ENCODE data around the gene TBL3. TPM values are rescaled to one million over a fixed set of nuclear protein-coding genes. Genes with fewer than 3 reads are reported as not detected.

Gene TBL3
- total and polyA plus RNA-seq, 11 donors: 19.3 to 68.7 (median 22.0) TPM

GRCh38 chr16:2028146-2028545 is 56.3 kb downstream of the TBL3 start:
- intact Hi-C loops (cut with DNase I): loop anchor here in 3 of 10 donors (2.0 to 10.0 kb wide), 2 partner anchors 19 to 57 kb away; partner anchors contain the start of genes NTHL1 (in 1 of the 3) and TSC2 (in 1 of the 3)
- no peaks in the 10 kb centered on the region for H3K9me3 ChIP-seq
- H3K27me3 ChIP-seq: peaks cover 0 to 17% (median 0%) of the 10 kb centered on the region in 9 donors
- H3K4me3 ChIP-seq: peak overlapping the region; percentile 70 to 98 (median 88)
- TF ChIP-seq POLR2A (IDR thresholded peaks at IDR 0.05) (no peak), CTCF (IDR thresholded peaks at IDR 0.05) (no peak)
- peak overlapping the region; percentile 3 to 98 (median 92) for H3K27ac ChIP-seq
- peaks cover 0 to 28% (median 7%) of the 10 kb centered on the region in 9 donors for H3K36me3 ChIP-seq
- peaks cover 0 to 82% (median 41%) of the 10 kb centered on the region in 12 donors for H3K4me1 ChIP-seq
- WGBS, 4 donors: 59 to 75% (median 67%) methylated on average over 1 to 3 of the region's 3 CpGs
- DNase-seq (peak in 2 of 5 donors; percentile 7 to 21), ATAC-seq (no peak)

GRCh38 chr16:2028620-2029220 is 56.9 kb downstream of the TBL3 start:
- ATAC-seq: no peak
- peaks cover 0 to 17% (median 0%) of the 10 kb centered on the region in 9 donors for H3K27me3 ChIP-seq
- intact Hi-C loops (cut with DNase I): loop anchor here in 3 of 10 donors (2.0 to 10.0 kb wide), 2 partner anchors 18 to 56 kb away; partner anchors contain the start of genes NTHL1 (in 1 of the 3) and TSC2 (in 1 of the 3)
- H3K4me1 ChIP-seq: peaks cover 0 to 83% (median 40%) of the 10 kb centered on the region in 12 donors
- peaks cover 0 to 29% (median 7%) of the 10 kb centered on the region in 9 donors for H3K36me3 ChIP-seq
- H3K27ac ChIP-seq: peak overlapping the region; percentile 3 to 98 (median 92)
- 51 to 70% (median 66%) methylated on average over 9 to 18 of the region's 18 CpGs for WGBS, 4 donors
- DNase-seq: peak in 1 of 5 donors; percentile 8
- no peaks in the 10 kb centered on the region for H3K9me3 ChIP-seq
- H3K4me3 ChIP-seq: peak overlapping the region; percentile 17 to 98 (median 84)
- no peak for TF ChIP-seq CTCF (IDR thresholded peaks at IDR 0.05)
- no peak for TF ChIP-seq POLR2A (IDR thresholded peaks at IDR 0.05)

GRCh38 chr16:2029350-2029749 is 57.5 kb downstream of the TBL3 start:
- peaks cover 0 to 81% (median 37%) of the 10 kb centered on the region in 12 donors for H3K4me1 ChIP-seq
- no peaks in the 10 kb centered on the region for H3K9me3 ChIP-seq
- 57 to 71% (median 67%) methylated on average over 10 to 22 of the region's 22 CpGs for WGBS, 4 donors
- H3K27me3 ChIP-seq: peaks cover 0 to 17% (median 0%) of the 10 kb centered on the region in 9 donors
- intact Hi-C loops (cut with DNase I): loop anchor here in 3 of 10 donors (2.0 to 10.0 kb wide), 2 partner anchors 17 to 55 kb away; partner anchors contain the start of genes NTHL1 (in 1 of the 3) and TSC2 (in 1 of the 3)
- TF ChIP-seq POLR2A (IDR thresholded peaks at IDR 0.05) (no peak), CTCF (IDR thresholded peaks at IDR 0.05) (no peak)
- peak overlapping the region; percentile 81 to 98 (median 92) for H3K27ac ChIP-seq
- H3K4me3 ChIP-seq: peak overlapping the region; percentile 17 to 98 (median 84)
- peak in 3 of 5 donors; percentile 32 to 50 (median 40) for DNase-seq
- peaks cover 0 to 33% (median 7%) of the 10 kb centered on the region in 9 donors for H3K36me3 ChIP-seq
- no peak for ATAC-seq

- no peak for DNase-seq
- Histone ChIP-seq H3K27me3 (peaks cover 0 to 17% (median 0%) of the 10 kb centered on the region in 9 donors), H3K4me3 (peak overlapping the region; percentile 17 to 98 (median 84)), H3K36me3 (peaks cover 0 to 38% (median 7%) of the 10 kb centered on the region in 9 donors), H3K27ac (peak overlapping the region; percentile 81 to 98 (median 92)), H3K9me3 (no peaks in the 10 kb centered on the region), H3K4me1 (peaks cover 0 to 79% (median 38%) of the 10 kb centered on the region in 12 donors)
- intact Hi-C loops (cut with DNase I): no loop called here
- 63 to 77% (median 73%) methylated on average over 5 to 11 of the region's 11 CpGs for WGBS, 4 donors
- ATAC-seq: no peak
- TF ChIP-seq POLR2A (IDR thresholded peaks at IDR 0.05) (no peak), CTCF (IDR thresholded peaks at IDR 0.05) (no peak)
Measured at GRCh38 chr16:2030036-2030435, 58.2 kb downstream of the TBL3 start.

Measured in heart left ventricle (tissue), 16 donors.